Skin epidermis (tissue), 12 donors: ENCODE measurements around the gene ASXL1.
"Not testable (repeated sequence)": the region's sequence is repeated elsewhere in the genome, so short reads cannot be mapped to it uniquely, and the experiment has no call there.

Experiments
- H3K27ac ChIP-seq, 21 experiments: fragments of 200-600 bp; sonication (generic) in 11 of 21; one replicate each; pipeline ENCODE4 v1.5.0; 2020; ENCODE audit warnings: mild to moderate bottlenecking in 3 of 21, inconsistent platforms in 2 of 21, moderate library complexity in 2 of 21
- H3K4me3 ChIP-seq, 7 experiments: fragments of 200-600 bp; sonication (generic) in 2 of 7; one replicate each; pipeline ENCODE4 v1.5.0; 2020; ENCODE audit warnings: inconsistent platforms in 2 of 7, mild to moderate bottlenecking in 2 of 7, moderate library complexity in 1 of 7

Gene ASXL1

GRCh38 chr20:32358632-32358882 lies 426 bp downstream of the ASXL1 start:
- H3K4me3 ChIP-seq = peak overlapping the region; percentile 61 to 93 (median 84)
- H3K27ac ChIP-seq = peak overlapping the region; percentile 90 to 99 (median 97)

GRCh38 chr20:32358883-32359632 lies 927 bp downstream of the ASXL1 start:
- peak overlapping the region; percentile 61 to 93 (median 84) for H3K4me3 ChIP-seq
- H3K27ac ChIP-seq = peak overlapping the region; percentile 90 to 99 (median 97)

GRCh38 chr20:32359633-32360332 lies 1.7 kb downstream of the ASXL1 start:
- Histone ChIP-seq H3K4me3 (peak overlapping the region; percentile 61 to 93 (median 84)), H3K27ac (peak overlapping the region in 19 of 21 experiments; percentile 90 to 99 (median 98))

- Histone ChIP-seq H3K4me3 (peak overlapping the region in 5 of 7 experiments; percentile 61 to 93 (median 84)), H3K27ac (peak overlapping the region in 11 of 21 experiments; percentile 9 to 99 (median 97))
Observed at GRCh38 chr20:32360333-32360634, 2.2 kb downstream of the ASXL1 start.

DNA sequence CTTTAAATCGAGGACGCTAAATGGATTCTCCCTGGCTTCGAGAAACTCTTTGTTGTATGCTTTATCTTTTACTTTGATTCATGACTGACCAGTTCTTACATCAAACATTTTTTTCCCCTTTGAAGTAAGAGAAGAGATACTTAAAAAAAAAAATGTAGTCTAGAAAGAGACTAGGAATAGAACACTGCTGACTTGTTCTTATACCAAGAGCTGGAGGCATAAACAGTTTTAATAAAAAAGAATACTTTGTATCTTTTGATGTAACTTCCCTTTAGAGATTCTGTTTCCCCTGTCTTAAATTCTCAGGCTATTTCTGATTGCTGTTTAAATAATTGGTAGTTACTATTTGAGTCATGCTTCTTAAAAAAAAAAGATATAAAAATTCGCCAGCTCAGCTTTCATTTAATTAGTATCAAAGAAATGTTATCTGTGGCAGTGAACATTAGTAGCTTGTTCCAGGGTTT lies 4.8 kb downstream of the ASXL1 start:
- H3K27ac ChIP-seq = peak overlapping the region in 4 of 21 experiments; percentile 7 to 97 (median 30)
- no peak overlapping the region for H3K4me3 ChIP-seq

- peak overlapping the region in 4 of 21 experiments; percentile 6 to 31 (median 16) for H3K27ac ChIP-seq
Observed at GRCh38 chr20:32363492-32363891, 5.4 kb downstream of the ASXL1 start.

GRCh38 chr20:32364554-32365208 lies 6.5 kb downstream of the ASXL1 start:
- Histone ChIP-seq H3K27ac (peak overlapping the region in 1 of 21 experiments; percentile 6), H3K4me3 (no peak overlapping the region)

More at GRCh38 chr20:32363492-32363891, 5.4 kb downstream of the ASXL1 start:
- H3K4me3 ChIP-seq = no peak overlapping the region

DNA sequence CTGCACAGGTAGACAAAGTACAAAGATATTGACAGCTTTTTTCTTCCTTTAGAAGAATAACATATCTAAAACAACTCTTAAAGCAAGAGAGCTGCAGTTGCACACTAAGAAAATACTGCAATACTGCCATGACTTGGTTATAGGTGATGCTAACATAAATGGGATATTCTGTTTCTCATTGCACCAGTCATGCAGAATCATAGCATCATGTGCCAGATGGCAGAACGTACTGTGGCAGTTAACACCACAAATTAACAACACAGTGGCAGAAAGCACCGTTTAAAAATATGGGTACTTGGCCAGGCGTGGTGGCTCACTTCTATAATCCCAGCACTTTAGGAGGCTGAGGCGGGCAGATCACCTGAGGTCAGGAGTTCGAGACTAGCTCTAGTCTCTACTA lies 7.4 kb downstream of the ASXL1 start:
- H3K27ac ChIP-seq = no peak overlapping the region
- H3K4me3 ChIP-seq = no peak overlapping the region

GRCh38 chr20:32366380-32366779 lies 8.2 kb downstream of the ASXL1 start:
- H3K27ac ChIP-seq = peak overlapping the region in 1 of 21 experiments; percentile 19
- no peak overlapping the region for H3K4me3 ChIP-seq

GRCh38 chr20:32368323-32368722 lies 10.2 kb downstream of the ASXL1 start:
- Histone ChIP-seq H3K27ac (no peak overlapping the region), H3K4me3 (no peak overlapping the region)

DNA sequence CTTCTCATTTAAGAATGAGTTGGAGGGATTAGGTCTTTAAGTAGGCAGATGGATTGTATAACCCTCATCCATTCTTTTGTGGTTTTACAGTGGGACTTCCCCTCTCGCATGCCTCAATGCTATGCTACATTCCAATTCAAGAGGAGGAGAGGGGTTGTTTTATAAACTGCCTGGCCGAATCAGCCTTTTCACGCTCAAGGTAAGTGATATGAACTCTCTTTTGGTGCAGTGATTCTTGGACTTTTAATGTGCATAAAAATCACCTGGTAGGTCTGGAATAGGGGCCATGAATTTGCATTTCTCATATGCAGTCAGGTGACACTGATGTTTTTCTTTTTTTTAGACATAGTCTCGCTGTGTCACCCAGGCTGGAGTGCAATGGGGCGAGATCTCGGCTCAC lies 10.8 kb downstream of the ASXL1 start:
- Histone ChIP-seq H3K4me3 (no peak overlapping the region), H3K27ac (peak overlapping the region in 1 of 21 experiments; percentile 15)

- no peak overlapping the region for H3K4me3 ChIP-seq
- H3K27ac ChIP-seq = no peak overlapping the region
Observed at GRCh38 chr20:32370897-32371296, 12.8 kb downstream of the ASXL1 start.

GRCh38 chr20:32378461-32378860 lies 20.3 kb downstream of the ASXL1 start:
- H3K4me3 ChIP-seq = no peak overlapping the region
- H3K27ac ChIP-seq = no peak overlapping the region

DNA sequence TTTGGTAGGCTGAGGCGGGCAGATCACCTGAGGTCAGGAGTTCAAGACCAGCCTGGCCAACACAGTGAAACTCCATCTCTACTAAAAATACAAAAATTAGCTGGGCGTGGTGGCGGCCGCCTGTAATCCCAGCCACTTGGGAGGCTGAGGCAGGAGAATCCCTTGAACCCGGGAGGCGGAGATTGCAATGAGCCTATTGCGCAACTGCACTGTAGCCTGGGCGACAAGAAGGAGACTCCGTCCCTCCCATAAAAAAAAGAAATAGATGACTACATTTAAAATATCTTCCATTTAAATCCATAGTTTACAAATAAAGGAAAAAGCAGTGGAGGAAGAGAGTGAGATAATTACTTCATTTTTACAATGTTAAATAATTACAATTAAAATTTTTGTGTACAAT lies 21.9 kb downstream of the ASXL1 start:
- H3K27ac ChIP-seq, H3K4me3 ChIP-seq: not testable (repeated sequence)

DNA sequence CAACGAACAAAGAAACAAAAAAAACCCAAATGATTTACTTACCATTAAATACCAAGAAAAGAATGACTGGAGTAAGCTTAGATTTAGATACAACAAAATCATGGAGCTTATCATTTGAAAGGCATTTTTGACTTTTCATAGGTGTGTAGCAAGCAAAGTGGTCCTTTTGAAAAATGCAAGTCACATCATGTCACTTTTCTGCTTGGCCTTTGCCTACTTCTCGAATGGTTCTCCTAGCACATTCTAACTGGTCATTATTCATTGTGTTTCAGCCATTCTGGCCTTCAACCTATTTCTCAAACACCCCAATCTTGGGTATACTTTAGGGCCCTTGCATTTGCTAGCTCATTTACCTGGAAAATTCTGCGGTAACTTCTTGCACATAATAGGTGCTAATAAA lies 22.6 kb downstream of the ASXL1 start:
- H3K27ac ChIP-seq = no peak overlapping the region
- H3K4me3 ChIP-seq = no peak overlapping the region

GRCh38 chr20:32382102-32382950 lies 24.2 kb downstream of the ASXL1 start:
- Histone ChIP-seq H3K27ac (no peak overlapping the region), H3K4me3 (no peak overlapping the region)

DNA sequence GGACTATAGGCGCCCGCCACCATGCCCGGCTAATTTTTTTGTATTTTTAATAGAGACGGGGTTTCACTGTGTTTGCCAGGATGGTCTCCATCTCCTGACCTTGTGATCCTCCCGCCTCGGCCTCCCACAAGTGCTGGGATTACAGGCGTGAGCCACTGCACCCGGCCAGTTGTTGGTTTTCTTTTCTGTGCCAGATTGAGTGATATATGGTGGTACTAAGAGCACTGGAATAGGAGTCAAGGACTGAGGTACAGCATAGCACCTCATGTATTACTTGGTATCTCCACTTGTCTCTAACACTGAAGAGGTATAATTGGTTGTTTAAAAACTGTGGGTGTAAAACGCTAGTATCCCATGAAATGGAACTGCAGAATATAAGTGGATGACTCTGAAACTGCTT lies 25.3 kb downstream of the ASXL1 start:
- not testable (repeated sequence) for H3K4me3 ChIP-seq, H3K27ac ChIP-seq

DNA sequence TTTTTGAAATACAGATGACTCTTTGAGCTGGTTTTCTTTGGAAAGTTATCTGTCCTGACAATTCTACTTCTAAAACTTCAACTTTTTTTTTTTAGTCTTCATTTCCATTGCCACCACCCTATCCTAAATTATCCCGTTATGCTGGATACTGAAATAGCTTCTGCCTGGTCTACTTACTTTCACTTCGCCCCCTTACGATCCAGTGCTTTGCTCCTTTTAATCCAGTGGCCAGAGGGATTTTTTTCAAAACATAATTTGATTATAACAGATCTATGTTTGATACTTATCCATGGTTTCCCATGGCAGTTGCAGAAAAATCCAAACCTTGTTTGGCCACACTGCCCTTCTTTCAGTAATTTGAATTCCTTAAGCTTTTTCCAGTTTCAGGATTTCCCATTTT lies 27.4 kb downstream of the ASXL1 start:
- Histone ChIP-seq H3K27ac (peak overlapping the region in 8 of 21 experiments; percentile 5 to 57 (median 14)), H3K4me3 (no peak overlapping the region)

GRCh38 chr20:32386091-32386490 lies 28.0 kb downstream of the ASXL1 start:
- H3K27ac ChIP-seq = peak overlapping the region in 7 of 21 experiments; percentile 5 to 57 (median 19)
- H3K4me3 ChIP-seq = no peak overlapping the region

- no peak overlapping the region for H3K27ac ChIP-seq
- H3K4me3 ChIP-seq = no peak overlapping the region
Observed at GRCh38 chr20:32387252-32387651, 29.1 kb downstream of the ASXL1 start.
